ENCODE measurements around the gene ZSWIM7. TPM values are rescaled to one million over a fixed set of nuclear protein-coding genes. Genes with fewer than 3 reads are reported as not detected.

ZSWIM7 gene, protein sequence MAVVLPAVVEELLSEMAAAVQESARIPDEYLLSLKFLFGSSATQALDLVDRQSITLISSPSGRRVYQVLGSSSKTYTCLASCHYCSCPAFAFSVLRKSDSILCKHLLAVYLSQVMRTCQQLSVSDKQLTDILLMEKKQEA
- total RNA-seq (2012; rRNA removed) (6.8 and 7.2 TPM in 2 replicates), polyA plus RNA-seq (2012; rRNA removed) (12.0 and 12.1 TPM in 2 replicates), Bru-seq, nascent RNA (percentile 55 among the genes with signal in this experiment), BruChase-seq, experiment 1, labeled RNA remaining after a 6-hour chase (percentile 75 among the genes with signal in this experiment), BruChase-seq, experiment 2, labeled RNA remaining after a 2-hour chase (percentile 62 among the genes with signal in this experiment)
- polyA plus RNA-seq (2012; cell fraction: cytosol; rRNA removed) = 10.1 and 14.0 TPM in 2 replicates
- polyA plus RNA-seq (2012; cell fraction: nucleus; rRNA removed; ENCODE audit: low replicate concordance) = 12.9 and 28.1 TPM in 2 replicates
- long read RNA-seq, partial matches to known transcripts = 1 of 8 reads
- long read RNA-seq, other reads (novel, unspliced or antisense) = 2 of 8 reads

DNA sequence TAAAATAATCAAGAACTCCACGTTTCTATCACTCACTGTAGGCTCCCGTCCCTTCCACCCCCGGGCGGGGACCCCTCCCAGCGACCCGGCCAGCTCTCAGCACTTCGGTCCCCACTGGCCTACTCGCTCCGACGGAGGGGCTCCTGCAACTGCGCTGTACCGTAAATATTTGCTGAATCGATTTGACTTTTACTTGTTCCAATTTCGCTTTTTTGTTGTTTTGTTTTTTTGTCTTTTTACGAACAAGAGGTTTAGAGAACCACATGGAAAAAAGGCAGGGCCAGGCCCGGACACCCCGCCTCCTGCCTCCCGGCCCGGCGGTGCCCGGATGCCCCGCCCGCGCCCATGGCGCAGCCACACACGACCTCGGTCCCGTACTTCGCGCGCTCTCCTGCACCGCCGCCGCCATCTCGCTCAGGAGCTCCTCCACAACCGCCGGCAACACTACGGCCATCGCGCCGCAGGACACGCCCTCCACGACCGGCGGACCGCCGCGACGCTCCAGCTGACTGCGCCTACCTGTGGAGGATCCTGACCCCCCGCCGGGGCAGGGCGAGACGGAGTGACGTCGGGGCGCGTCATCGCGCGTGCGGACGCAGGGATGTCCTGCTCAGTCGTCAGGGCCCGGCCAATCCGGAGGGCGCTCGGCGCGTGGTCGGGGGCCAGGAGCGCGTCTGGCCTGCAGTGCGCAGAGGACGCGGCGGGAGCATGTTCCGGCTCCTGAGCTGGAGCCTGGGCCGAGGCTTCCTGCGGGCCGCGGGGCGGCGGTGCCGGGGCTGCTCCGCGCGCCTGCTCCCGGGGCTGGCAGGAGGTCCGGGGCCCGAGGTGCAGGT is at the start of gene ZSWIM7, which contains the start of gene TTC19:
Gene ZSWIM7 (minus strand): TSS at position 564 of the 833 bp plus-strand sequence. CDS start 110 bp downstream, at position 454.
Gene TTC19 (plus strand): TSS at position 684 of the 833 bp plus-strand sequence. CDS start 25 bp downstream, at position 709.
- H2BK15ac ChIP-seq (ENCODE audit: low read depth, low read length) = peak within 1 kb of the TSS; percentile 82; the same call in 1 of the 3 replicates
- peaks cover 21% of the 10 kb centered on the region for H3K36me3 ChIP-seq (ENCODE audit: control insufficient read depth, insufficient read depth, low read length)
- in situ Hi-C loops (cut with MboI; ENCODE audit: low sequenced_read_pairs) = loop anchor here (5.0 kb wide), 1 partner anchor 172 kb away; no protein-coding TSS in a partner anchor
- peaks cover 6% of the 10 kb centered on the region; the same call in 1 of the 2 replicates for H3K4me1 ChIP-seq (ENCODE audit: control insufficient read depth, insufficient read depth, low read length)
- H2AK5ac ChIP-seq (ENCODE audit: low read depth, low read length) = peak within 1 kb of the TSS; percentile 77; the same call in 1 of the 2 replicates
- intact Hi-C loops (cut with micrococcal nuclease) = loop anchor here (2.0 kb wide), 2 partner anchors 79 to 739 kb away; no protein-coding TSS in a partner anchor
- H4K20me1 ChIP-seq (ENCODE audit: insufficient read depth, low read length) = peaks cover 5% of the 10 kb centered on the region; the same call in 1 of the 2 replicates
- WGBS, 2 experiments (ENCODE audit: extremely low coverage in 2 of 2, insufficient read length in 1 of 2) = 1% methylated on average over 63 of the region's 91 CpGs; no CpG with 5 or more reads in 1 of the 2 experiments
- peak within 1 kb of the TSS; percentile 73 for H2BK120ac ChIP-seq (ENCODE audit: low read depth, low read length)
- peak within 1 kb of the TSS; percentile 95 for H2BK5ac ChIP-seq (ENCODE audit: low read depth, low read length, poor library complexity, severe bottlenecking)
- peak within 1 kb of the TSS; percentile 95 for H2AFZ ChIP-seq (replicated peaks; ENCODE audit: low read length, poor library complexity)
- peak within 1 kb of the TSS; percentile 91 for H3K9ac ChIP-seq (ENCODE audit: low read depth, low read length)
- H3K4me3 ChIP-seq (ENCODE audit: insufficient read depth, low read depth, low read length) = peak within 1 kb of the TSS; percentile 72
- H3K18ac ChIP-seq (ENCODE audit: low read depth, low read length) = peak within 1 kb of the TSS; percentile 72
- H3K56ac ChIP-seq (ENCODE audit: extremely low read depth, insufficient read depth, low read length) = peak within 1 kb of the TSS; percentile 92
- H2BK20ac ChIP-seq (ENCODE audit: low read depth, low read length) = no peak within 1 kb of the TSS
- TF ChIP-seq BHLHE40 (IDR thresholded peaks at IDR 0.05; ENCODE audit: low read depth, low read length) = peak; percentile 84
- TF ChIP-seq RAD21 (IDR thresholded peaks at IDR 0.05; ENCODE audit: low read length) = no peak
- TF ChIP-seq RCOR1 (IDR thresholded peaks at IDR 0.05; ENCODE audit: insufficient replicate concordance, low read length) = no peak
- TF ChIP-seq, protein P1, sequence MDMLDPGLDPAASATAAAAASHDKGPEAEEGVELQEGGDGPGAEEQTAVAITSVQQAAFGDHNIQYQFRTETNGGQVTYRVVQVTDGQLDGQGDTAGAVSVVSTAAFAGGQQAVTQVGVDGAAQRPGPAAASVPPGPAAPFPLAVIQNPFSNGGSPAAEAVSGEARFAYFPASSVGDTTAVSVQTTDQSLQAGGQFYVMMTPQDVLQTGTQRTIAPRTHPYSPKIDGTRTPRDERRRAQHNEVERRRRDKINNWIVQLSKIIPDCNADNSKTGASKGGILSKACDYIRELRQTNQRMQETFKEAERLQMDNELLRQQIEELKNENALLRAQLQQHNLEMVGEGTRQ (IDR thresholded peaks at IDR 0.05; ENCODE audit: low read depth, low read length) = peak; percentile 63
- TF ChIP-seq MAZ (IDR thresholded peaks at IDR 0.05; ENCODE audit: borderline replicate concordance, low read depth, low read length) = peak; percentile 92; the same call in 1 of the 2 replicates
- peak; percentile 99 for TF ChIP-seq POLR2A (IDR thresholded peaks at IDR 0.05; ENCODE audit: low read depth, low read length)
- TF ChIP-seq FOS (IDR thresholded peaks at IDR 0.05; ENCODE audit: low read depth, low read length) = 0 out of 2 replicates have a peak, but pooled peaks have one; percentile 19
- peak; percentile 74; the same call in 1 of the 2 replicates for TF ChIP-seq MXI1 (IDR thresholded peaks at IDR 0.05; ENCODE audit: borderline replicate concordance, low read depth, low read length)
- H3K27ac ChIP-seq (ENCODE audit: insufficient read depth, low read length) = peak within 1 kb of the TSS; percentile 96
- H3K9me3 ChIP-seq (ENCODE audit: control insufficient read depth, insufficient read depth, low read length) = no peaks in the 10 kb centered on the region
- CTCF ChIA-PET = interaction anchor here (0.6 to 1.5 kb wide), 6 partner anchors 12 to 171 kb away, joined by 3 to 8 read pairs (median 4); partner anchors contain the start of gene ADORA2B
- no peaks in the 10 kb centered on the region for H3K27me3 ChIP-seq (ENCODE audit: control insufficient read depth, insufficient read depth, low read length)
- H3K4me2 ChIP-seq (ENCODE audit: low read depth, low read length) = peak within 1 kb of the TSS; percentile 99
- peak within 1 kb of the TSS; percentile 87 for H4K5ac ChIP-seq (ENCODE audit: low read depth, low read length)
- peak within 1 kb of the TSS; percentile 88; the same call in 1 of the 2 replicates for H3K23ac ChIP-seq (ENCODE audit: low read depth, low read length)
- H3K4ac ChIP-seq (ENCODE audit: low read depth, low read length) = peak within 1 kb of the TSS; percentile 86
- peak within 1 kb of the TSS; percentile 94 for H2AK9ac ChIP-seq (replicated peaks; ENCODE audit: low read depth, low read length, poor library complexity)
- H4K8ac ChIP-seq (ENCODE audit: low read depth in 2 of 2, low read length in 2 of 2) = peak within 1 kb of the TSS; percentile 96 to 98
- ATAC-seq (ENCODE audit: low read depth) (peak; percentile 95), DNase-seq (peak; percentile 94)
- peaks cover 5% of the 10 kb centered on the region; the same call in 1 of the 2 replicates for H3K9me1 ChIP-seq (ENCODE audit: insufficient read depth, low read length)
- no TSS peak for BruUV-seq (replicated peaks)
- peak within 1 kb of the TSS; percentile 86 for H3K14ac ChIP-seq (replicated peaks; ENCODE audit: low read depth, low read length)
- dilution Hi-C loops (cut with HindIII; ENCODE audit: low sequenced_read_pairs, unreplicated experiment) = no loop called here
- peak within 1 kb of the TSS; percentile 89 for H4K91ac ChIP-seq (ENCODE audit: insufficient read depth, low read depth, low read length)
- peaks cover 35 to 47% of the 10 kb centered on the region in 2 experiments for H3K79me1 ChIP-seq (ENCODE audit: low read depth in 1 of 2, low read length in 2 of 2)
- POLR2A ChIA-PET (ENCODE audit: unreplicated experiment) = no interaction called here

All from IMR-90 (cell line).